NCI-H146 (cell line): ENCODE data around the gene XPR1.

ENCODE experiments used
- DNase-seq: peaks from one replicate; lab custom pipeline; 2025; lab: John Stamatoyannopoulos, UW

Gene XPR1

GRCh38 chr1:180932378-180932777 lies 300.6 kb downstream of the XPR1 start:
- DNase-seq: no peak

GRCh38 chr1:180933141-180933540 lies 301.3 kb downstream of the XPR1 start:
- DNase-seq: no peak

GRCh38 chr1:180934563-180934962 lies 302.7 kb downstream of the XPR1 start:
- DNase-seq: no peak

- peak; percentile 35 for DNase-seq
Measured at GRCh38 chr1:180935326-180936109, 303.7 kb downstream of the XPR1 start.

- no peak for DNase-seq
Measured at GRCh38 chr1:180936110-180937011, 304.5 kb downstream of the XPR1 start.

- no peak for DNase-seq
Measured at GRCh38 chr1:180937012-180937372, 305.2 kb downstream of the XPR1 start.

GRCh38 chr1:180937624-180938225 lies 305.9 kb downstream of the XPR1 start:
- no peak for DNase-seq

- DNase-seq: no peak
Measured at GRCh38 chr1:180939073-180939710, 307.4 kb downstream of the XPR1 start.

- no peak for DNase-seq
Measured at GRCh38 chr1:180939711-180940103, 307.9 kb downstream of the XPR1 start.
